ENCODE data around the gene DNM2. TPM values are rescaled to one million over a fixed set of nuclear protein-coding genes. Genes with fewer than 3 reads are reported as not detected.

Gene DNM2
- total RNA-seq, 1 experiment from 2014 or later: 125 TPM

GRCh38 chr19:10679743-10680142 lies 38.1 kb upstream of the DNM2 start:
- no peak overlapping the region for H3K27ac ChIP-seq (ENCODE audit: low read length)
- intact Hi-C loops (cut with micrococcal nuclease; ENCODE audit: unreplicated experiment): no loop called here
- TF ChIP-seq TCF7L2 (IDR thresholded peaks at IDR 0.05; ENCODE audit: low read depth, low read length) (no peak), REST (IDR thresholded peaks at IDR 0.05; ENCODE audit: insufficient read depth in 1 of 2, low read depth in 2 of 2, low read length in 1 of 2) (no peak), SIN3A (IDR thresholded peaks at IDR 0.05; ENCODE audit: borderline replicate concordance, insufficient read depth, low read depth, low read length) (no peak), POLR2AphosphoS5 (IDR thresholded peaks at IDR 0.05; ENCODE audit: low read depth, low read length) (no peak)
- in situ Hi-C loops (cut with HindIII; ENCODE audit: low pct_unique_long_range_greater_than_20kb, low sequenced_read_pairs): no loop called here
- no TSS peak for BruUV-seq (replicated peaks)
- peaks cover 24% of the 10 kb centered on the region for H3K36me3 ChIP-seq (ENCODE audit: control insufficient read depth, insufficient read depth, low read length)
- DNase-seq (ENCODE audit: low read depth, low spot score): no peak
- no peaks in the 10 kb centered on the region for H3K9me3 ChIP-seq (ENCODE audit: control insufficient read depth, insufficient read depth, low read depth, low read length)
- no peak for ATAC-seq
- H3K27me3 ChIP-seq (ENCODE audit: control insufficient read depth, insufficient read depth, low read length): no peaks in the 10 kb centered on the region
- CTCF ChIA-PET: interaction anchor here (0.6 kb wide), 1 partner anchor 14 kb away, joined by 3 read pairs; no protein-coding TSS in a partner anchor
- H3K4me3 ChIP-seq (ENCODE audit: low read depth in 2 of 2, low read length in 2 of 2): no peak overlapping the region
- POLR2A ChIA-PET: no interaction called here
- no peaks in the 10 kb centered on the region for H3K4me1 ChIP-seq (ENCODE audit: control insufficient read depth, insufficient read depth, low read length)

GRCh38 chr19:10680545-10681135 lies 37.2 kb upstream of the DNM2 start:
- no peaks in the 10 kb centered on the region for H3K27me3 ChIP-seq (ENCODE audit: control insufficient read depth, insufficient read depth, low read length)
- intact Hi-C loops (cut with micrococcal nuclease; ENCODE audit: unreplicated experiment) (no loop called here), in situ Hi-C loops (cut with HindIII; ENCODE audit: low pct_unique_long_range_greater_than_20kb, low sequenced_read_pairs) (no loop called here)
- POLR2A ChIA-PET: no interaction called here
- TF ChIP-seq POLR2AphosphoS5 (IDR thresholded peaks at IDR 0.05; ENCODE audit: low read depth, low read length) (no peak), SIN3A (IDR thresholded peaks at IDR 0.05; ENCODE audit: borderline replicate concordance, insufficient read depth, low read depth, low read length) (no peak), TCF7L2 (IDR thresholded peaks at IDR 0.05; ENCODE audit: low read depth, low read length) (no peak), REST (IDR thresholded peaks at IDR 0.05; ENCODE audit: insufficient read depth in 1 of 2, low read depth in 2 of 2, low read length in 1 of 2) (no peak), CTCF (IDR thresholded peaks at IDR 0.05) (no peak)
- no peak for ATAC-seq
- BruUV-seq (replicated peaks): no TSS peak
- no peaks in the 10 kb centered on the region for H3K9me3 ChIP-seq (ENCODE audit: control insufficient read depth, insufficient read depth, low read depth, low read length)
- H3K4me3 ChIP-seq (ENCODE audit: low read depth in 2 of 2, low read length in 2 of 2): no peak overlapping the region
- H3K27ac ChIP-seq (ENCODE audit: low read length): no peak overlapping the region
- peaks cover 27% of the 10 kb centered on the region for H3K36me3 ChIP-seq (ENCODE audit: control insufficient read depth, insufficient read depth, low read length)
- CTCF ChIA-PET: no interaction called here
- no peak for DNase-seq (ENCODE audit: low read depth, low spot score)
- no peaks in the 10 kb centered on the region for H3K4me1 ChIP-seq (ENCODE audit: control insufficient read depth, insufficient read depth, low read length)
